B cell (primary cell): ENCODE data around the gene EMX1. TPM values are rescaled to one million over a fixed set of nuclear protein-coding genes. Genes with fewer than 3 reads are reported as not detected.

Source experiments
- ATAC-seq: fragments of 200-7000 bp; cut with Tn5 transposase; one replicate; pipeline ENCODE4 v1.10.0; 2021; ENCODE audit warnings: low read depth, mild to moderate bottlenecking, moderate number of reproducible peaks, moderate library complexity
- CTCF ChIA-PET: fragments of 350-600 bp; sonication (Branson Sonifier 250); formaldehyde crosslinking; loops from one replicate; lab custom pipeline; 2021; ENCODE audit warnings: antibody characterized with exemption, inconsistent platforms; lab: Charles Lee
- POLR2A ChIA-PET: fragments of 350-600 bp; sonication (Branson Sonifier 250); formaldehyde crosslinking; loops from one replicate; lab custom pipeline; 2021; ENCODE audit warnings: antibody characterized with exemption; lab: Charles Lee
- DNase-seq: peaks from one replicate; pipeline ENCODE4 v3.0.0; 2013
- H2AFZ ChIP-seq: 2 replicates; pipeline ENCODE4 v1.6.1; 2012; ENCODE audit warnings: mild to moderate bottlenecking, low read depth, low read length; ENCODE audit not compliant: insufficient read depth, poor library complexity, severe bottlenecking
- H3K27ac ChIP-seq, 2 donors: 1 replicate in 1 of 2; 2 replicates in 1 of 2; pipeline ENCODE4 v1.5.1; 2012 to 2013; ENCODE audit warnings: low read length in 2 of 2, mild to moderate bottlenecking in 2 of 2, moderate library complexity in 1 of 2
- H3K27me3 ChIP-seq, 4 experiments: fragments of 200-600 bp in 1 of 4; sonication (generic) in 1 of 4; replicated peaks in 1 of 4; 1 replicate in 2 of 4; 2 replicates in 2 of 4; pipeline versions ENCODE4 v1.6.1 to v1.7.0; 2013 to 2016; ENCODE audit warnings: low read length in 3 of 4, mild to moderate bottlenecking in 2 of 4, mixed read lengths in 1 of 4, moderate library complexity in 1 of 4; ENCODE audit not compliant: insufficient read depth in 4 of 4, control insufficient read depth in 3 of 4; ENCODE audit errors: control extremely low read depth in 1 of 4
- H3K36me3 ChIP-seq, 2 experiments: replicated peaks in 1 of 2; 1 replicate in 1 of 2; 2 replicates in 1 of 2; pipeline versions ENCODE4 v1.6.1 to v1.7.1; 2013; ENCODE audit warnings: low read length in 1 of 2; ENCODE audit not compliant: insufficient read depth in 2 of 2, control insufficient read depth in 1 of 2; ENCODE audit errors: control extremely low read depth in 1 of 2, extremely low read depth in 1 of 2
- H3K4me1 ChIP-seq, 2 donors: fragments of 200-600 bp in 1 of 2; sonication (generic) in 1 of 2; 1 replicate in 1 of 2; 2 replicates in 1 of 2; pipeline versions ENCODE4 v1.5.1 to v1.6.1; 2013 to 2017; ENCODE audit warnings: low read length in 2 of 2; ENCODE audit not compliant: control insufficient read depth in 2 of 2, insufficient read depth in 2 of 2
- H3K4me2 ChIP-seq: replicated peaks from 2 replicates; pipeline ENCODE3; 2012; ENCODE audit warnings: mild to moderate bottlenecking, low read depth, low read length; ENCODE audit not compliant: poor library complexity, severe bottlenecking
- H3K4me3 ChIP-seq, 5 experiments: fragments of 200-600 bp in 1 of 5; sonication (generic) in 1 of 5; 1 replicate in 3 of 5; 2 replicates in 2 of 5; pipeline versions ENCODE4 v1.5.1 to v1.7.0; 2011 to 2016; ENCODE audit warnings: low read length in 4 of 5, mild to moderate bottlenecking in 4 of 5, low read depth in 2 of 5, control low read depth in 1 of 5, moderate library complexity in 1 of 5; ENCODE audit not compliant: insufficient read depth in 1 of 5; ENCODE audit errors: control extremely low read depth in 1 of 5, extremely low read depth in 1 of 5
- H3K79me2 ChIP-seq: fragments of 200-600 bp; sonication (generic); one replicate; pipeline ENCODE4 v1.6.0; 2016; ENCODE audit warnings: low read length; ENCODE audit not compliant: control insufficient read depth, insufficient read depth
- H3K9ac ChIP-seq: fragments of 200-600 bp; sonication (generic); 2 replicates; pipeline ENCODE4 v1.6.1; 2017; ENCODE audit warnings: mild to moderate bottlenecking, low read length, moderate library complexity
- H3K9me3 ChIP-seq, 3 donors: one replicate each; pipeline versions ENCODE4 v1.6.1 to v1.7.1; 2013; ENCODE audit warnings: low read length in 2 of 3; ENCODE audit not compliant: control insufficient read depth in 2 of 3, insufficient read depth in 1 of 3; ENCODE audit errors: control extremely low read depth in 1 of 3
- H4K20me1 ChIP-seq: 2 replicates; pipeline ENCODE4 v1.6.0; 2012; ENCODE audit warnings: mild to moderate bottlenecking, low read length; ENCODE audit not compliant: insufficient read depth, control insufficient read depth, poor library complexity, severe bottlenecking
- H3K27ac Mint-ChIP-seq: one replicate; pipeline ENCODE4 v1.8.0; 2021; ENCODE audit warnings: mixed read lengths
- H3K27me3 Mint-ChIP-seq: one replicate; pipeline ENCODE4 v1.8.0; 2021; ENCODE audit warnings: mixed read lengths
- H3K4me1 Mint-ChIP-seq: one replicate; pipeline ENCODE4 v1.8.0; 2021; ENCODE audit warnings: mixed read lengths
- H3K4me3 Mint-ChIP-seq: one replicate; pipeline ENCODE4 v1.8.0; 2021; ENCODE audit warnings: mixed read lengths
- H3K9me3 Mint-ChIP-seq: one replicate; pipeline ENCODE4 v1.8.0; 2022; ENCODE audit warnings: mixed read lengths; ENCODE audit not compliant: insufficient read depth
- EZH2 ChIP-seq: IDR thresholded peaks from 2 replicates; pipeline ENCODE4 v1.6.1; 2012; ENCODE audit warnings: borderline replicate concordance, low read depth, mild to moderate bottlenecking, moderate library complexity, low read length; ENCODE audit not compliant: insufficient read depth, poor library complexity, severe bottlenecking
- WGBS: methylation state at CpG from one replicate; pipeline ENCODE4 v1.1.5; 2013; ENCODE audit warnings: missing lambda C conversion rate; ENCODE audit not compliant: insufficient coverage; 5-methylcytosine and 5-hydroxymethylcytosine counted together
- intact Hi-C: fragments of 100-400 bp; cut with micrococcal nuclease; formaldehyde crosslinking; loops from one replicate; pipeline ENCODE4 v1.10.0; 2022
- polyA plus RNA-seq: library from polyadenylated mRNA; depleted of rRNA; stranded (reverse); fragments of >200 nt; gene quantifications from 2 replicates; pipeline ENCODE4 v1.2.3, GENCODE V29; 2012
- total RNA-seq, 2 donors: library from RNA; stranded (reverse); fragments of 120-200 nt in 1 of 2; gene quantifications; 1 replicate in 1 of 2; 2 replicates in 1 of 2; pipeline versions ENCODE4 v1.2.3 to v1.2.4, GENCODE V29; 2013 to 2022
- TF ChIP-seq, protein P1 (sequence below): fragments of 200-600 bp; IDR thresholded peaks from one replicate; pipeline ENCODE4 v1.8.0; 2022; ENCODE audit warnings: antibody characterized with exemption, mild to moderate bottlenecking

Gene EMX1
- total and polyA plus RNA-seq, 2 donors (not counting 1 experiment from before 2014, with no cell fraction given): not detected

DNA sequence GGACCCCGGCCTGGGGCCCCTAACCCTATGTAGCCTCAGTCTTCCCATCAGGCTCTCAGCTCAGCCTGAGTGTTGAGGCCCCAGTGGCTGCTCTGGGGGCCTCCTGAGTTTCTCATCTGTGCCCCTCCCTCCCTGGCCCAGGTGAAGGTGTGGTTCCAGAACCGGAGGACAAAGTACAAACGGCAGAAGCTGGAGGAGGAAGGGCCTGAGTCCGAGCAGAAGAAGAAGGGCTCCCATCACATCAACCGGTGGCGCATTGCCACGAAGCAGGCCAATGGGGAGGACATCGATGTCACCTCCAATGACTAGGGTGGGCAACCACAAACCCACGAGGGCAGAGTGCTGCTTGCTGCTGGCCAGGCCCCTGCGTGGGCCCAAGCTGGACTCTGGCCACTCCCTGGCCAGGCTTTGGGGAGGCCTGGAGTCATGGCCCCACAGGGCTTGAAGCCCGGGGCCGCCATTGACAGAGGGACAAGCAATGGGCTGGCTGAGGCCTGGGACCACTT is 16.4 kb downstream of the EMX1 start:
- Histone ChIP-seq H3K9me3 (no peaks in the 10 kb centered on the region), H3K79me2 (no peaks in the 10 kb centered on the region), H2AFZ (no peak overlapping the region), H3K36me3 (no peaks in the 10 kb centered on the region), H3K9ac (no peak overlapping the region), H3K27me3 (peaks cover 0 to 27% (median 6%) of the 10 kb centered on the region in 4 experiments), H3K4me3 (no peak overlapping the region), H3K4me2 (no peak overlapping the region), H4K20me1 (no peaks in the 10 kb centered on the region), H3K27ac (no peak overlapping the region), H3K4me1 (no peaks in the 10 kb centered on the region)
- WGBS: 91% methylated on average over 12 of the region's 12 CpGs
- H3K27ac Mint-ChIP-seq: no peak overlapping the region
- no peaks in the 10 kb centered on the region for H3K4me1 Mint-ChIP-seq
- ChIA-PET CTCF (no interaction called here), POLR2A (no interaction called here)
- peaks cover 19% of the 10 kb centered on the region for H3K27me3 Mint-ChIP-seq
- TF ChIP-seq EZH2: no peak
- H3K9me3 Mint-ChIP-seq: no peaks in the 10 kb centered on the region
- H3K4me3 Mint-ChIP-seq: no peak overlapping the region
- no peak for ATAC-seq
- DNase-seq: no peak
- intact Hi-C loops: no loop called here

DNA sequence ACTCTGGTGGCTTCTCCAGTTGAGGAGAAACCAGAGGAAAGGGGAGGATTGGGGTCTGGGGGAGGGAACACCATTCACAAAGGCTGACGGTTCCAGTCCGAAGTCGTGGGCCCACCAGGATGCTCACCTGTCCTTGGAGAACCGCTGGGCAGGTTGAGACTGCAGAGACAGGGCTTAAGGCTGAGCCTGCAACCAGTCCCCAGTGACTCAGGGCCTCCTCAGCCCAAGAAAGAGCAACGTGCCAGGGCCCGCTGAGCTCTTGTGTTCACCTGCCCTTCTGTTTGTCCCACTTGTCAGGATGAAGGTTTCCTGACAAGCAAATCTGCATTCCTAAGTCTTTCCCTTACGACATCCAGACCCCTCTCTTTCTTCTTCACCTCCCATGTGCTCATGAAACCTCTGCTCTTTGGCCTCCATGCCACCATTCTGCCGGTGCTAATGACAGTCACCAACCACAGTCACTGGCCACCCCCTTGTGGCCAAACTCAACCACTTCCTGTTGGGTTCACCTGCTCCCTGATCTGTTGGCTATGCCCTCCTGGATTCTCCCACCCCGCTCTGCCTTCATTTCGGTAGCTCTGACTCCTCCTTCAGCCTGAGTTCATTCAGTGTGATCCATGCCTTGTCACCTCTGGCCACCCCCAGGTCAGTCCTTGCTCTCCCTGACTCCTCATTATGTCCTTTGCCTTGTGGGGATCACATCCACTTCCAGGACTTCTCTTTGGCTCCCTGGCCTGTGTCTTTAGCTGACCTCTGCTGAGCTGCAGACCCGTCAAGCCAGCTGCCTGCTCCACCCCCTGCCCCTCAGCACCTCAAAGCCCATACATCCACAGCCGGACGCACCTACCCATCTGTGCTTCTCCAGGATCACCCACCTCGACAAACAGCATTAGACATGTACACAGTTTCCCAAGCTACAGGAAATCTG is 17.6 kb downstream of the EMX1 start:
- no peak overlapping the region for H3K27ac Mint-ChIP-seq
- POLR2A ChIA-PET: no interaction called here
- H3K4me1 Mint-ChIP-seq: no peaks in the 10 kb centered on the region

More for the DNA sequence above, 17.6 kb downstream of the EMX1 start:
- no peaks in the 10 kb centered on the region for H4K20me1 ChIP-seq
- WGBS: 84% methylated on average over 14 of the region's 14 CpGs
- no peaks in the 10 kb centered on the region for H3K36me3 ChIP-seq
- ATAC-seq: no peak
- H3K4me1 ChIP-seq: no peaks in the 10 kb centered on the region
- H3K9me3 ChIP-seq: no peaks in the 10 kb centered on the region
- TF ChIP-seq EZH2: no peak
- TF ChIP-seq, protein P1, sequence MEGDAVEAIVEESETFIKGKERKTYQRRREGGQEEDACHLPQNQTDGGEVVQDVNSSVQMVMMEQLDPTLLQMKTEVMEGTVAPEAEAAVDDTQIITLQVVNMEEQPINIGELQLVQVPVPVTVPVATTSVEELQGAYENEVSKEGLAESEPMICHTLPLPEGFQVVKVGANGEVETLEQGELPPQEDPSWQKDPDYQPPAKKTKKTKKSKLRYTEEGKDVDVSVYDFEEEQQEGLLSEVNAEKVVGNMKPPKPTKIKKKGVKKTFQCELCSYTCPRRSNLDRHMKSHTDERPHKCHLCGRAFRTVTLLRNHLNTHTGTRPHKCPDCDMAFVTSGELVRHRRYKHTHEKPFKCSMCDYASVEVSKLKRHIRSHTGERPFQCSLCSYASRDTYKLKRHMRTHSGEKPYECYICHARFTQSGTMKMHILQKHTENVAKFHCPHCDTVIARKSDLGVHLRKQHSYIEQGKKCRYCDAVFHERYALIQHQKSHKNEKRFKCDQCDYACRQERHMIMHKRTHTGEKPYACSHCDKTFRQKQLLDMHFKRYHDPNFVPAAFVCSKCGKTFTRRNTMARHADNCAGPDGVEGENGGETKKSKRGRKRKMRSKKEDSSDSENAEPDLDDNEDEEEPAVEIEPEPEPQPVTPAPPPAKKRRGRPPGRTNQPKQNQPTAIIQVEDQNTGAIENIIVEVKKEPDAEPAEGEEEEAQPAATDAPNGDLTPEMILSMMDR: no peak
- no peak overlapping the region for H3K4me3 ChIP-seq
- intact Hi-C loops: no loop called here
- Mint-ChIP-seq H3K9me3 (no peaks in the 10 kb centered on the region), H3K4me3 (no peak overlapping the region), H3K27me3 (peaks cover 19% of the 10 kb centered on the region)
- CTCF ChIA-PET: no interaction called here
- peaks cover 0 to 20% (median 2%) of the 10 kb centered on the region in 4 experiments for H3K27me3 ChIP-seq
- H2AFZ ChIP-seq: no peak overlapping the region
- no peak overlapping the region for H3K27ac ChIP-seq
- no peaks in the 10 kb centered on the region for H3K79me2 ChIP-seq
- no peak overlapping the region for H3K4me2 ChIP-seq
- no peak overlapping the region for H3K9ac ChIP-seq
- no peak for DNase-seq
